GM18868 (cell line): ENCODE data around the gene MEX3C.
A peak's percentile ranks its signal among the peaks of the same experiment; 100 is the strongest.

Source experiments
- ATAC-seq: cut with Tn5 transposase; IDR thresholded peaks from one replicate; pipeline ENCODE4 v1.9.1; 2021; ENCODE audit warnings: mild to moderate bottlenecking, moderate library complexity; ENCODE audit not compliant: unreplicated experiment

Gene MEX3C

DNA sequence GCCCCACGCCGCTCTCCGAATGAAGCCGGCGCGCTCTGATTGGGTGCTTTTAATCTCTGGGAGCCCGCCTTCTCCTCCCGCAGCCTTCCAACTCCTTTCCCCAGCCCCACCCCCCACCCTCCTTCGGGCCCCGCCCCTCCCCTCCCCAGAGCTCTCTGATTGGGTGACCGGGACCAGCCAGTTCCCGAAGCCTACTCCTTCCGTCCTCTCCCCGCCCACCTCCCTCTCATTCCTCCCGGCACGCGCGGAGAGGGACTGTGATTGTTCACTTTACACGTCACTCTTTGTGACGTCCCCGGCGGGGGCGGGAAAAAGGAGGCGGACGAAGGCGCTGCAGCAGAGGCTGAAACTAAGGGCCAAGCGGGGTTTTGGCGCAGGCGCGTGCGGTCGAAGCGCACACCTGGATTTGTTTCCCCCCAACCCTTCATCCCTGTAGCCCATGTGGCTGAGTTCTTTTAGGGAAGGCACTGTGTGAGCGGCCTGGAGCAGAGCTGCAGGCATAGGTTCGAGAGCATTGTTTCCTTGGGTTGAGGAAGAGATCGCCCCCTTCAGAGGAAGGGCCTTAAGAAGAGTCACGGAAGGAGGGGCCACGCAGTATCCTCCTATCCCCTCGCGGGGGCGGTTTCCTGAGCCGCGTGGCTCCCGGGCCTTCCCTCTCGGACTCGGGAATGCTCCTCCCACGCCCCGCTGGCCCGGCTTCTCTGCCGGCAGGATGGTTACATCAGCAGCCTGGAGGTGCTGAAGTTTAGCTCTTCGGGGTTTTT is at the start of gene MEX3C:
Gene MEX3C, minus strand, starts transcription at position 21 of the 764 bp plus-strand sequence. CDS start 361 bp downstream, outside the sequence.
- ATAC-seq: peak; percentile 76

DNA sequence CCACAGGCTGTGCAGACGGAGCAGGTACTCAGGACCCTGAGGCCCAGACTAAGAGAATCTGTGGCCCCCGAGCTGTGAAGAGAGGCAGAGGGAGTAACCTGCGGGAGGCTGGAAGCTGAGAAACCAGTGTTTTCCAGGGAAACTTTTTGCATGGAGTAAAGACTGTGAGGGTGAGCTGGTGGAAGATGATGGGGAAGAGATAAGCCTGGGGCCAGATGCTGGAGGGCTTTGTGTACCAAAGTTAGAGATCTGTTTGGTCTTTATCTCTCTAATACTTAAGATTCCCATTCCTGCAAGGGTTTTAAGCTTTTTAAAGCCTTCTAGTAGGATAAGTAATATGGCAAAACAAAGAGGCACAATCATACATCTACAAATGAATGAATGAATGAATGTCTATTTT is 43.7 kb upstream of the MEX3C start:
- ATAC-seq: no peak

DNA sequence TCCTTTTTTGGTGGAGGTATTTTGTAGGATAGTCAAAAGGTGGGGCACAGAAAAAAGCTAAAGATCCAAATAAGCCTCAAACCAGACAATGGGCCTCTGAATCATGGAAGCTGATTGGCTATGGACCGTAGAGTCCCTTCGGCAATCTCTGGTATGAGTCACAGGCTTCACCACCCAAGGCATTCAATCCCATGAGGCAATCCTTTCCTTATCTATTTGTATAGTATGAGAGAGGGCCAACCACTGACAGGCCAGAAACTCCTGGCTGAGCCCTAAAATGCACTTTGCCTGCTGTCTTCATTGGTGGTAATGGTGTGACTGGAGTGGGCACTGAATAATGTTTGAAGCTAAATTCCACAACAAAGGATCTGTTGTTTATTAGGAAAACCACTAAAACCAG is 38.7 kb upstream of the MEX3C start:
- ATAC-seq: no peak

DNA sequence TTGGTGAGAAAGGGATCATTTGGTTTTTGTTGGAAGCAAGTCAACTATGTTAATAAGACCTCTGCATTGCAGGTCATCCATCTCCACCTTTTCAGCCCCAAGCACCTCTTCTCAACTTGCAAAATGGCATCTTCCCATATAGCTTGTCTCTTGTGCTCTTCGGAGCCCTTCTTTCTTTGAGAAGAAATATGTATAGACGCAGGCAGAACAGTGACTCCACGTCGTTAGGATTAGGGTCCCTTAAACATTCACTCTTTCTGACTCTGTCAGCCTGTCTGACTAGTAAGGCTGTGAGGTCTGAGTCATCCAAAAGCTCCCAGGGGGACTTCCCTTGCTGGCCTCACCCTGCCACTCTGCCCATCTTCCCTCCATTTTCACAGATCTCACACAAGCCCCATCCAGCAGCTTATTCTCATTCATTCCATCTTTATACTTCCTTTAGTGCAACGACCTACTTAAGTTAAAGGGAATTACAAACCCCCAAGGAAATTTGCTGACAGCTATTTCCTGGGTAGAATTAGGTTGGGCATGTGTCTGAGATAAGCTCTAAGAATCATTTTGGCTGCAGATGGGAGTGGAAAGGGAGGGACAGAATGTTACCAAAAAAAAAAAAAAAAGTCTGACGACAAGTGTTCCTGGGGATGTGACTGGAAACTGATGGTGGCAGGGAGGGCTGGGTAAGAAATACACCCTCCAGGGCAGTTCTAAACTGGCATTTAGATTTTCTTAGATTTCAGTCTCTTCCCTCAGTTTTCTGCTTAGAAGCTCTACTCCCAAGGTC is 37.7 kb upstream of the MEX3C start:
- ATAC-seq: peak; percentile 97

DNA sequence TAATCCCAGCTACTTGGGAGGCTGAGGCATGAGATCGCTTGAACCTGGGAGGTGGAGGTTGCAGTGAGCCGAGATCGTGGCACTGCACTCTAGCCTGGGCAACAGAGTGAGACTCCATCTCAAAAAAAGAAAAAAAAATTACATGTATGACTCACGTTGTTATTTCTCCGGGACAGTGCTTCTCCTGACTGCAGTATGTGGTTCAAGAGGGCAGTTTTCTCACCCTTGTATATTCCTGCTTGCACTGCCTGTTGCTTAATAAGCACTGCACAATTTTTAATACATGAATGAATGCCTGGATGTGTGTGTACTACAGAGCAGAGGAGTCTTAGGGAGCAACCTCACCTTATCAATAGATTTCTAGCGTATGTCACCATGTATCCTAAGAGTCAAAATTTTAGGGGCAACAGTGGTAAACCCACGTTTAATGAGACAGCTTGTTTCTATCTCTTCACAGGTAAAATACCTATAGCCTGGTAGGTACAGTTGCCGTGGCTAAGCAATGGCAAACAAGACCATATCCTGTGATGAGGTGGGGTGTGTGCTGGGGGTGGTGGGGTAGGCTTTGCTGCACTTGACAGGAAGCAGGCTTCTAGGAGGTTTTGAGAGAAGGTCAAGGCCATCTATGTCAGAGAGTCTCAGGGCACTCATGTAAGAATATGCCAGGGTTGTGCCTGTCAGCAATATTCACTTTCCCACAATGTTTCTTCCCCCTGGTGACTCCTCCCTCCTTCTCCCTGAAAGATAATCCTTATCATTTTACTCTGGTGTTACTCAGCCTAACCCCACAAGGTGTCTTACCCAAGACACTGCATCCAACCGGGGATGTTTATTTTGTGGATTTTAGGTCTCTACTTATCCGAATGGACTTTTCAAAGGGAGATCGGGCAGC is 36.9 kb upstream of the MEX3C start:
- ATAC-seq: peak; percentile 27

DNA sequence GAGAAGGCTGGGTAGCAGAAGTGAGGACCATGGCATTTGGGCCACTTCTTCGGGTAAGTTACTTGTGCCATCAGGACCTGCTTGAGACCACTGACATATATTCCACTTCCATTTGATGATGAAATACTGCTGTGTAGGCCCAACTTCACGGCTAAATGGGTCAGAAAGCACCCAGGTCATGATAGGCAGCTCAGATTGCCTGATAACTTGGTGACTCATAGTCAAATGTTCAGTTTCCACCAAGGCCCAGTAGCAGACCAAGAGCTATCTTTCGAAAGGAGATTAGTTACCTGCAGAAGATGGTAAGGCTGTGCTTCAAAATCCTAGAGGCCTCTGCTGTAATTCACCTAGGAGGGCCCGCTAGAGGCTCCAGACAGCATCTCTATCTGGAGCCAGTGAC is 31.8 kb upstream of the MEX3C start:
- ATAC-seq: peak; percentile 67

DNA sequence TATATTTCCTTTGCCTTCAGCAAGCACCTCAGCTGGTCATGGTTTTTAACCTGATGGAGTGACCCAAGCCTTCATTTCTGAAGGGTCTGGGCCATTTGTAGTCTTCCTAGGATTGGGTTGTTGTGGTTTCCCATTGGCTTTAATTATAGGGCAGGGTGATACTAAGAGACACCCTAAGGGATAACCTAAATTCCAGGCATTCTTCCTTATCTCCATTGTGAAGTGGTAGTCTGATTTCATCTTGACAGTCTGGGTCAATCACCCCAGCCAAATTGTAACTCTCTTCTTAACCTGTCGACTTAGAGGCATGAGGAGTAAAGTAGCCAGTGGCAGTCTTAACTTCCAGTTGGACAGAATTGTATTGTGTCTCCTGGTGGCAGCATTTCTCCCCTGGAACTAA is 30.2 kb upstream of the MEX3C start:
- no peak for ATAC-seq

DNA sequence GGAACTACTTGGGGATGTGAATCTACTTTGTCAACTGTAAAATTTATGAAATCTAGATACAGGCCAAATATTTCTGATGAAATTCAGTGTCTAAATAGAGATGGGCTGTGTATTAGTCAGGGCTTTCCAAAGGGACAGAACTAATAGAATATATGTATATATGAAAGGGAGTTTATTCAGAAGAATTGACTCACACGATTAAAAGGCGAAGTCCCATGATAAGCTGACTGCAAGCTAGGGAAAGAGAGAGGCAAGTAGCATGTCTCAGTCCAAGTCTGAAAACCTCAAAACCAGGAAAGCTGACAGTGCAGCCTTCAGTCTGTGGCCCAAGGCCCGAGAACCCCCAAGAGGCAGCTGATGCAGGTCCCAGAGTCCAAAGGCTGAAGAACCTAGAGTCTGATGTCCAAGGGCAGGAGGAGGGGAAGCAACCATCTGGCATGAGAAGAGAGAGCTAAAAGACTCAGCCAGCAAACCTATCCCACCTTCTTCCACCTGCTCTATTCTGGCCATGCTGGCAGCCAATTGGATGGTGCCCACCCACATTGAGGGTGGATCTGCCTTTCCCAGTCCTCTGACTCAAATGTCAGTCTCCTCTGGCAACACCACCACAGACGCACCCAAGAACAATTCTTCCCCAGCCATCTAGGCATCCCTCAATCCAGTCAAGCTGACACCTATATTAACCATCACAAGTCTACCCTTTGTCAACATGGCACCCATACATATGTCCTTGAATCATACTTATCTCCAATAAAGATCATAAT is 29.3 kb upstream of the MEX3C start:
- no peak for ATAC-seq

DNA sequence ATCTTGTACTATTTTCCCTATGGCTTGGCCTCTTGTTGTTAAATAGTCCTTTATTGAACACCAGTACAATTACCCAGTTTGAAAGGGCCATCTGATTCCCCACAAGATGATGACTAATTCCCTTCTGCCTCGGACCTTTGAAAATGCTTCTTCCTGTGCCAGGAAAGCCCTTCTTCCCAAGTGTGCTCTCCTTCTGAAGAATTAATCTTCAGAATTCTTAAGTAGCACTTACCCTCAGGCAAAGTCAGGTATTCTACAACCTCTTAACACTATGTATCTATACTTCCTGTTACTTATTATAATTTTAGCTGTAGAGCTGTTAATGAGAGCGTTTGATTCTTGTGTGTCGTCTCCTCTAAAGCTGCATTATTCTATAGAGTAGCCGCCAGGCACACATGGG is 28.6 kb upstream of the MEX3C start:
- no peak for ATAC-seq

DNA sequence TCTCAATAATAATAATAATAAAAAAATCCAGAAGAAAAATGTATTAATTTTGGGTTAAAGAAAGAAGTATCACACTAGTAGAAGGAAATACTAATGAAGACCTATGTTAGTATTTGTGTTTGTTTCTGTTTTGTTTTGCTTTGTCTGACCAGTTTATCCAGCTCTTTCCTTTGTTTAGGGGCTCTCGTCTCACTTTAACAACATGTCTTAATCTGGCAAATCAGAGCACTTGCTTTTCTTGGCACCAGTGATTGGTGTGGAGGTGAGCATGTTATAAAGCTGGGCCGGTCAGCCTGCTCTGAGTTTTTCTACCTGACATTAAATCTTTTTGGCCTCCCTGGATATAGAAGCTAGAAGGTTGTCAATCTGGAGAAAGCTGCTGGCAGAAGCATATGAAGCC is 15.1 kb upstream of the MEX3C start:
- no peak for ATAC-seq

DNA sequence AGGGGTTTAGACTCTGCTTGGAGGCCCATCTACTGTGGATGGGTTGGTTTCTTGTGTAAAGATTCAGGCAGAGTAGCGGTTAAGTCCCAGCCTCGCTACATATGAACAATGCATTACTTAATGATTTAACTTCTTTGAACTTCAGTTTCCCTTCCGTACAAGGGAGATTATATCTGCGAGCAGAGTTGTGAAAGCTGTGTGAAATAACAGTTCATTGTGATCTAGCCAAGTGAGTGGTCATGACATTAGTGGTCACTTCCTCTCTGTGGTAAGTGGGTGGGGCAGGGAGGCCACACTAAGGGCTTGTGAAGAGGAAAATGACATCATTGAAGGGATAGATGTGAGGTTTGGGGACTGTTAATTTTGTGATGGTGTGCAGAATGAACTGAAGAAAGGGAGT is 14.1 kb upstream of the MEX3C start:
- peak; percentile 97 for ATAC-seq

DNA sequence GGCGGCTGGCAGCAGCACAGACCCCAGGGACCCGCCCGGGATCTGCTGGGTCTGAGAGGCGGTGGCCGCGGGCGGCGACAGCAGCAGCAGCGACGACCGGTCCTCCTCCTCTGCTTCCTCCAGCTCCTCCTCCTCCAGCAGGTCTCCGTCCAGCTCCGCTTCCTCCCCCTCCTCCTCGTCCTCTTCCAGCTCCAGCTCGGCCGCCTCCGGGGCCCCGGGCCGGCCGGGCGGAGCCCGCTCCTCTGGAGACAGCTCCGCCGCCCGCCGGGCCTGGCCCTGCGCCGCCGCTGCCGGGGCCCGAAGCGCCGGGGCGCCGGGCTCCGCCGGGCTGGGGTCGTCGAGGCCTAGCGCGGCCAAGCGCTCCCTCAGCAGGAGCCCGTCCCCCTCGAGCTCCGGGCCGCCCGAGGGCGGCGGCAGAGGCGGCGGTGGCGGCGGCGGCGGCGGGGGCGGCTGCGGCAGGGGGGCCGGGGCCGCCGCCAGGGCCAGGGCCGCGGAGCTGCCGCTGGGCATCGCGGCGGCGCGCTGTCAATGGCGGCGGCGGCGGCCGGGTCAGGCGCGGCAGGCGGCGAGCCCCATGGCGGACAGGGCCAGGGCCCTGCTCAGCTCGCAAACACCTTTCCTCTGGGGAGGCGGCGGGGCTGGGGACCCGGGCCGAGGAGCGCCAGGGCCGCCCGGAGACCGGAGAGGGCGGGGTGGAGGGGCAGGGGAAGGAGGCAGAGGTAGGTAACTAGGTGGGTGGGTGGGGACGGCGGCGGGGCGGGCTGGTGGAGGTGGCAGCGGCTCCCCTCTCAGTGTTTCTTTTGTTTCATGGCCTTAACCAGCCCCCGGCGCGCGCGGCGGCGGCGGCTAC is 445 bp downstream of the MEX3C start:
- peak; percentile 0 for ATAC-seq

DNA sequence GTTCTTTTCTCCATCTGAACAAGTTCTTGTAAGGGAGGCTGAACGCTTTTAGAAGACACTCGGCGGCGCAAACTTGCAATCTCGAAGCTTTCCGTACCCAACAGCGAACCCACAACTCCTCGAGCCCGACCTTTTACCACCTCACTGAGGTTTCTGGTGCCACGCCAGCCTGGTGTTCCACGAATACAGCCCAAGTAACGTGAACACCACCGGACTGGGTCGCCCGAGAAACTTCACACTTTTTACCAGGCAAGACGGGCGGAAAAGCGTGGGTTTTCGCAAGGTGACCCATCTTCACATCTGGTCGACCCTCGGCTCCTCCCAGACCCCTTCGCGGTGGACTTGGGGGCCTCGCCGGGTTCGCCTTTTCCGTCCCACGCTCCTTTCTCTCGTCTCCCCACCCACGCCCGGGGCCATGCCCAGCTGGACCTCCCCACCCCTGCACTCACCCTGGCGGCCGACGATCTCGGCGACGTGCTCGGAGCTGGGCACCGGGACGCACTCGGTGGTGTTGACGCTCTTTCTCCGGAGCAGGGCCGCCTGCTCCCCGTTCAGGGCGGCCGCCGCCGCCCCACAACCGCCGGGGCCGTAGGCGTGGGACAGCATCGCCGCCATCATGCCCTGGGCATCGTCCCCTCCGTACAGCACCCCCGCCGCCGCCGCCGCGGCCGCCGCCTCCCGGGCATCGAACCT is 1.2 kb downstream of the MEX3C start:
- ATAC-seq: peak; percentile 0

DNA sequence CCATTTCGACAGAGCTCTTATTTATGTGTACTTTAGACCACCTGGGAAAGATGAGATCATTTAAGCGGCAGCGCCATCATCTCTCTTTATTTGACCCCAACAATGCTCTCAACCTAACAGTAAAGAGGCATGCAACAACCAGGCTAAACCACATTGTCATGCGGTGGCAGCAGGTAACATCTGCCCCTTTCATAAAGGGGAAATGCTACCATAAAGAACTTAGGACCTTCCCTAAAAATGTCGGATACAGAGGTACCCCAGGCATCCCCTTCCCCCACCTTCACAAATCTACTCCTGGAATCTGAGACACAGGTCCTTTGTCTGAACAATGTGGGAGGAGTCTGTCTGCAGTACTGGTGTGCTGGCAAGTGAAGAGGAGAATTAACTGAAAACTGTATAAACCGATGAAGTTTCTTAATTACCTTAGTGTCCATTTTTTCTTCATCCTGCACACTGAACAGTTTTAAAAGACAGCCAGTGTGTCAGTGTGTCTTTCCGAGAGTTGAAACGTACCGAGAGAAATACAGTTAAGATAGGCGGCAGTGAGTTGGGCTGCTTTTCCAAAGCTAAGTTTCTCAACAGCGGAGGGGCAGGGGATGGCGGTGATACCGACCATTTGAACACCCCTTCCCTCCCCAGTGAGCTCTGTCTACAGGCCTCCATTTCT is 1.9 kb downstream of the MEX3C start:
- no peak for ATAC-seq

DNA sequence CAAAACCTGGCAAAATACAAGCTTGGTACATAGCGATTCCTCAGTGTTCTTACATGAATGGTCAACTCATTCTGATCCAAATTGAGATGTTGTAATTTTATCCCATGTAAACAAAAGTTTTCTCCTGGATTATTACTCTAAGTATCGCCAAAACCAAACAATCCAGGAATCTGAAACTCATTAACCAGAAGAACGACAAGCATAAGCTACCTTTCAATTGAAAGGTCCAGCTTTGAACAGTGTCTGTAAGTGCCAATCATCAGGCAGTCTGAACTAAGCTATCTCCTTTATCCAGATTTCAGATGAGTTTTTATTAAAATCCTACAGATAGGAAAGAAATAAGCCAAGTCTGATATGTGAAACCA is 2.4 kb downstream of the MEX3C start:
- no peak for ATAC-seq

DNA sequence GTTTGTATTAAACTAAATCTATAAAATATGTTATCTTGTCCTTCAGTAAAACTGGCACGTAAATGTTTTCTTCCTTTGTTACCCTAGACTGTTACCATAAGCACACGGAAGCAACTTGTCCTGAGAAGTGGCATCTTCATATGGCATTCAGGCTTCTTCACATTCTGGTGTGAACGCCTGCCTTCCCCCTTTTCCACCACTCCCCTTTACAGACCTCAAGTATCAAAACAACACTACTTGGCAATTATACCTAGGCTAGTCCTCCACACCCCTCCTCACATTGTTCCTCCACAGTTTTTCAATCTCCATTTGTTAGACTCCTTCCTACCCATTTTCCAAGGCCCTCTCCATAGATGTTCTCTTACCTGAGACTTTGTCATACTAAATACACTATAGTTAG is 2.9 kb downstream of the MEX3C start:
- ATAC-seq: no peak

DNA sequence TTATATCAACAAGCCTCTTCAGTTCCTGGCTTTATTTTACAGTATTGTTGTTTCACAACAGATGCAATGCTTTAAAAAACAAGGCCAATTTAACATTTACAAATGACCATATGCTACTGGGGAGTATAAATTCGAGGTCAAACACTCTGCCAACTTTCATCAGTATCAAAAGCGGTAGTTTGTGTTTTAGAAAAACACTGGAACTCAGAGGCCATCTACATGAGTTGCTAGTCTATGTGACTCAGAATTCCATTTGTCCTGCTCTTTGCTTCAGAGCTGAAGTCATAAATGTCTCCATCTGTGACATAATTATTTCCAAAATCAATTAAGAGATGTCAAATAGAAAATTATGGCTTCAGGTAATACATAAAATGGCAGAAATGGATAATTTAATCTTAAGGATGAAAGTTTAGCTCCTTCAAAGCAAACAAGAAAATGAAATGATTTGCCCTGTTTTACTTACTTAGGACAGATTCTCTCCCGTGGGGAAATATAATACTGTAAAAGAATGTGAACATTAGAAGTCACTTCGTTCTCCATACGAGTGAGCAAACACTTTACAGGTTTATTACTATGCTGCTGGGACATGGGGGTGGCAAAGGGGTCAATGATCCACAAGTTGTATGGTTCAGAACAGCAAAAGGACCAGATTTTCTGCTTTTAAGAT is 3.7 kb downstream of the MEX3C start:
- ATAC-seq: no peak

DNA sequence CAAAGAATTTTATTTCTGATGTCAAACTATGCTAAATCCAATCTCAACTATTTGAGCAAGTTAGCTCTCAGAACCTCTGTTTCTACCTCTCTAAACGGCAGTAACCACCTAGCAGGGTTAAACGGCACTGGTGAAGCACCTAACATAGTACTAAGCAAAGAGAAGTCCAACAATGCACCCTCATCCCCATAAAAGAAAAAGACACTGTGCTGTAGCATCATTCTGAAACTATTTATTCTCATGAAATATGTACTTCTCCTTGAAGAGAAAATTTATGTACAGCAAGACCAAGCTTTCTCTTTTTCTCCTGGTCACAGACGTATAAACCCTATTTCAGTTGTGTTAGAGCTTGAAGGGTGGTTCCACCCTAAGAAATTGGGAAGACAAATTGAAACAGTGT is 4.8 kb downstream of the MEX3C start:
- ATAC-seq: peak; percentile 4
